ENCODE data around the gene DCDC2. TPM values are rescaled to one million over a fixed set of nuclear protein-coding genes. Genes with fewer than 3 reads are reported as not detected.
A peak's percentile ranks its signal among the peaks of the same experiment; 100 is the strongest.

The DCDC2 gene
- total RNA-seq, 1 donor from 2014 or later = 5.3 TPM

DNA sequence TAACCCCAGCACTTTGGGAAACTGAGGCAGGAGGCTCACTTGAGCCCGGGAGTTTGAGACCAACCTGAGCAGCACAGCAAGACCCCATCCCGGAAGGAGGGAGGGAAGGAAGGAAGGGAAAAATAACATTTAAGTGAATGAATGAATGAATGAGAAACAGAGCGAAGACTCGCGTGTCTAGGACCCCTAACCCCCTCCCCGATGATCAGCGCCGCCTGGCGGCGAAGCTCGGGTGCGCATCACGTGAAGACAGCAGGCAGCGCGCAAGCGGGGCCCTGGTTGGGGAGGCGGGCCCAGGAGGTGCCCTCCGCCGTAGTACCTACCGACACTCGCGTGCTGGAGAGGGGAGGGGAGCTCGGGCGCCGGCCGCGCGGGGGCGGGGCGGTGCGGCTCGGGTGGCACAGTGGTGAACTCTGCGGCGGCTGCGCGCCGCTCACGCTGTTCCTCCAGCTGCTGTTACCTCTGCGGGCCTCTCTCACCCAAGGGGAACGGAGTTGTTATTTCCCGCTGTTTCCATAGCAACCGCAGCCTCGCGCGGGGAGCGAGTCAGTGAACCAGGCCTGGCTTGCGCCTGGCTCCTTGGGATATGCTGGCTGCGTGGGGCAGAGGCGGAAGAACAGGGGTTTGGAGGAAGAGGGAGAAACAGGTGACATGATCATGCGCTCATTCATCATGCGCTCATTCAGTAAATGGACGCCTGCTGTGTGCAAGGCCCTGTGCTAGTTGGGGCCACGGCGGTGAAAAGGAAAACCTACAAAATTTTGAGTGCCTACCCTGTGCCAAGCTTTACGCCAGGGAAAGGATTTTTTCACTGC, 2.0 kb upstream of the DCDC2 start:
- peak; percentile 93 for DNase-seq
- H3K27me3 ChIP-seq = peaks cover 25% of the 10 kb centered on the region
- ATAC-seq = peak; percentile 94
- H3K36me3 ChIP-seq = no peaks in the 10 kb centered on the region
- no peaks in the 10 kb centered on the region for H3K9me3 ChIP-seq
- peak overlapping the region; percentile 48 for H3K4me3 ChIP-seq
- H3K27ac ChIP-seq = peak overlapping the region; percentile 32
- TF ChIP-seq, protein P1, sequence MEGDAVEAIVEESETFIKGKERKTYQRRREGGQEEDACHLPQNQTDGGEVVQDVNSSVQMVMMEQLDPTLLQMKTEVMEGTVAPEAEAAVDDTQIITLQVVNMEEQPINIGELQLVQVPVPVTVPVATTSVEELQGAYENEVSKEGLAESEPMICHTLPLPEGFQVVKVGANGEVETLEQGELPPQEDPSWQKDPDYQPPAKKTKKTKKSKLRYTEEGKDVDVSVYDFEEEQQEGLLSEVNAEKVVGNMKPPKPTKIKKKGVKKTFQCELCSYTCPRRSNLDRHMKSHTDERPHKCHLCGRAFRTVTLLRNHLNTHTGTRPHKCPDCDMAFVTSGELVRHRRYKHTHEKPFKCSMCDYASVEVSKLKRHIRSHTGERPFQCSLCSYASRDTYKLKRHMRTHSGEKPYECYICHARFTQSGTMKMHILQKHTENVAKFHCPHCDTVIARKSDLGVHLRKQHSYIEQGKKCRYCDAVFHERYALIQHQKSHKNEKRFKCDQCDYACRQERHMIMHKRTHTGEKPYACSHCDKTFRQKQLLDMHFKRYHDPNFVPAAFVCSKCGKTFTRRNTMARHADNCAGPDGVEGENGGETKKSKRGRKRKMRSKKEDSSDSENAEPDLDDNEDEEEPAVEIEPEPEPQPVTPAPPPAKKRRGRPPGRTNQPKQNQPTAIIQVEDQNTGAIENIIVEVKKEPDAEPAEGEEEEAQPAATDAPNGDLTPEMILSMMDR (IDR thresholded peaks at IDR 0.05) = peak; percentile 78
- intact Hi-C loops (cut with DNase I) = no loop called here
- H3K4me1 ChIP-seq = peaks cover 11% of the 10 kb centered on the region

DNA sequence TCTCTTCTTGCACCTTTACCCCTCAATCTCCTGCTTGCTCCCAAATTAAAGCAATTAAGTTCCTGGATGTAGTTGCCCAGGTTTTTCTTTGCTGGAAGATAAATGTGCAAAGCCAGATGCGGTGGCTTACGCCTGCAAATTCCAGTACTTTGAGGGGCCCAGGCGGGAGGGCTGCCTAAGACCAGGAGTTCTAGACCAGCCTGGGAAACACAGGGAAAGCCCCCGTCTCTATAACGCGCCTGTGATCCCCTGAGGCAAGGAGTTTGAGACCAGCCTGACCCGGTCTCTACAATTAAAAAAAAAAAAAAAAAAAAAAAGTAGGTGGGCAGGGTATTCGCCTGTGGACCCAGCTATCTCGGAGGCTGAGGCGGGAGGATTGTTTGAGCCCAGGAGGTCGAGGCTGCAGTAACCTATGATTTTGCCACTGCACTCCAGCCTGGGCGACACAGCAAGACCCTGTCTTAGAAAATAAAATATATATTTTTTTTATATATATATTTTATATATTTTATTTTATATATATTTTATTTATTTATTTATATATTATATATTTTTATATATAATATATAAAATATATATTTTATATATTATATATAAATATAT, 461 bp upstream of the DCDC2 start:
- H3K36me3 ChIP-seq = no peaks in the 10 kb centered on the region
- H3K27me3 ChIP-seq = peaks cover 20% of the 10 kb centered on the region
- TF ChIP-seq, protein P1 (IDR thresholded peaks at IDR 0.05) = no peak
- no peaks in the 10 kb centered on the region for H3K9me3 ChIP-seq
- peaks cover 11% of the 10 kb centered on the region for H3K4me1 ChIP-seq
- H3K4me3 ChIP-seq = peak overlapping the region; percentile 51
- intact Hi-C loops (cut with DNase I) = no loop called here
- ATAC-seq = no peak
- no peak for DNase-seq
- no peak overlapping the region for H3K27ac ChIP-seq

DNA sequence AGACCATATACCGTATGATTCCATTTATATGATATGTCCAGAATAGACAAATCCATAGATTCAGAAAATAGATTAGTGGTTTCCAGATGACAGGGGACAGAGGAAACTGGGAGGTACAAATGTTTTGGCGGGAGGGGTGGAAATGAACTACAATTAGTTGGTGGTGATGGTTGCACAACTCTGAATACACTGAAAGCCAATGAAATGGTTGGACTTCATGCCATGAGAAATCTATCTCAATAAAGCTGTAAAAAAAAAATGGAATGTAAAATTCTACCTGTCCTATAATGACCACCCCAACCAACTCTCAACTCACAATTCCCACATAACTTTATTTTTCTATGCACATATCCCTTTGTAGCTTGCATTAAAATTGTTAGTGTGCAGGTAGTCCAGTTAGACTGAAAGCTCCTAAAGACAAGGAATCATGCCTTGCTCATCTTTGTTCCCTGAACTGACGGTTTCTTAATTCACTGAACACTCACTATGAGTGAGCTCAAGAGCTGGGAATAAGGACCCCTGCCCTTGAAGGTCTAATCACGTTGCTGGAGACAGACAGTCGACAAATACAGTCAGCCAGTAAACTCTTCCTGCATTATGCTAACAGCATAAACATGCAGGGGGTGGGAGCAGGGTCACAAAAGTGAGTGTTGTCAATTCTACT, 1.4 kb downstream of the DCDC2 start:
- Histone ChIP-seq H3K9me3 (no peaks in the 10 kb centered on the region), H3K27ac (no peak overlapping the region), H3K4me1 (peaks cover 11% of the 10 kb centered on the region), H3K4me3 (peak overlapping the region; percentile 51), H3K36me3 (no peaks in the 10 kb centered on the region), H3K27me3 (peaks cover 9% of the 10 kb centered on the region)
- intact Hi-C loops (cut with DNase I) = no loop called here
- ATAC-seq (no peak), DNase-seq (no peak)
- TF ChIP-seq, protein P1 (IDR thresholded peaks at IDR 0.05) = no peak

DNA sequence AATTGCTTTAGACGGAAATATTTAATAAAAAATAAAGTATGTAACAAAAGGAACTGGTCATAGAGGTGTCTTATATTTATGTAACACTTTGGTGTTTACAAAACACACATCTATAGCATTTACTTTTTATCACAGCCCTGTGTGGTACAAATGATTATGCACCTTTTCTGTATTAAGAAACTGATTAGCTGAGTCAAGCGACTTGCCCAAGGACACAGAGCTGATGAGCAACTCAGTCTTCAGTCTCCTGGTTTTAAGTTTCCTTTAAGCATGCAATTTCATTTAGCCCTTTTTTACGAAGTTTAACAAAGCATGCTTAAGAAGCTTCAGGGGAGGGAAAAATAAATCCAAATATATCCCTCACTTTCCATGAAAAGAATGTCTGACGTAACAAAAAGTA, 2.5 kb downstream of the DCDC2 start:
- H3K27ac ChIP-seq = no peak overlapping the region
- H3K4me3 ChIP-seq = no peak overlapping the region
- intact Hi-C loops (cut with DNase I) = no loop called here

DNA sequence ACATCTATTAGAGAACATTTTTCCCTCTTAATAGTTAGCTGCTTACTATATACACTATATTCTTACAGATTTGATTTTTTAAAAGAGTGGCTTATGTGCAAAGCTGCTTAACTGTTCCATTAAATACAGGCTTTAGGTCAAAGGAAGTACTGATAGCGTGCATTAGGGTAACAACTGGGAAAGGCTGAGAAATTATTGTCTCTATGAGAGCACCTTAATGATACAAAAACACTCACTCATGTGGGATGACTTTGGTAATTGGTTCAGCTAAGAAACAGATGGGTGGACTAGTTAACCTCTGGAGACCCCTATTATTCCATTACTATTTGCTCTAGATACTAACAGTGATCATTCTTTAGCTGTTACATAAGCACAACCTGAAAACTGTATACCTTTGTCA, 4.0 kb downstream of the DCDC2 start:
- TF ChIP-seq, protein P1 (IDR thresholded peaks at IDR 0.05) = no peak
- Histone ChIP-seq H3K9me3 (no peaks in the 10 kb centered on the region), H3K27ac (no peak overlapping the region), H3K36me3 (no peaks in the 10 kb centered on the region), H3K4me1 (peaks cover 8% of the 10 kb centered on the region), H3K4me3 (no peak overlapping the region), H3K27me3 (peaks cover 9% of the 10 kb centered on the region)
- ATAC-seq (no peak), DNase-seq (no peak)
- intact Hi-C loops (cut with DNase I) = no loop called here

More for the DNA sequence above, 2.5 kb downstream of the DCDC2 start:
- no peak for DNase-seq
- Histone ChIP-seq H3K36me3 (no peaks in the 10 kb centered on the region), H3K4me1 (peaks cover 11% of the 10 kb centered on the region), H3K27me3 (peaks cover 9% of the 10 kb centered on the region), H3K9me3 (no peaks in the 10 kb centered on the region)
- TF ChIP-seq, protein P1 (IDR thresholded peaks at IDR 0.05) = no peak
- no peak for ATAC-seq
